Esophagus muscularis mucosa (tissue), 4 donors: ENCODE measurements around the gene MRC1. TPM values are rescaled to one million over a fixed set of nuclear protein-coding genes. Genes with fewer than 3 reads are reported as not detected.

Source experiments
- DNase-seq: peaks from one replicate; pipeline ENCODE4 v3.0.0-alpha.2; 2017; ENCODE audit errors: extremely low spot score
- H3K27ac ChIP-seq, 4 donors: fragments of 200-600 bp; sonication (generic); replicated peaks in 1 of 4; 1 replicate in 3 of 4; 2 replicates in 1 of 4; pipeline ENCODE4 v1.5.1; 2016 to 2019; ENCODE audit warnings: mild to moderate bottlenecking in 1 of 4
- H3K27me3 ChIP-seq, 4 donors: fragments of 200-600 bp; sonication (generic); one replicate each; pipeline versions ENCODE4 v1.5.1 to v1.6.0; 2016 to 2019
- H3K36me3 ChIP-seq, 4 donors: fragments of 200-600 bp; sonication (generic); one replicate each; pipeline ENCODE4 v1.5.1; 2016 to 2019
- H3K4me1 ChIP-seq, 4 donors: fragments of 200-600 bp; sonication (generic); one replicate each; pipeline ENCODE4 v1.5.1; 2016 to 2019
- H3K4me3 ChIP-seq, 4 donors: fragments of 200-600 bp; sonication (generic); 1 replicate in 2 of 4; 2 replicates in 2 of 4; pipeline ENCODE4 v1.5.1; 2016 to 2019; ENCODE audit warnings: mild to moderate bottlenecking in 4 of 4, moderate library complexity in 1 of 4
- H3K9me3 ChIP-seq, 4 donors: fragments of 200-600 bp; sonication (generic); 1 replicate in 3 of 4; 2 replicates in 1 of 4; pipeline ENCODE4 v1.5.1; 2016 to 2019
- CTCF ChIP-seq, 3 experiments: fragments of 200-600 bp in 2 of 3; fragments of 450-650 bp in 1 of 3; sonication (generic) in 2 of 3; IDR thresholded peaks; one replicate each; pipeline ENCODE4 v1.5.1; 2017 to 2019; ENCODE audit warnings: antibody characterized with exemption in 3 of 3, mild to moderate bottlenecking in 2 of 3, moderate library complexity in 1 of 3
- EP300 ChIP-seq: sonication (generic); formaldehyde crosslinking; IDR thresholded peaks from one replicate; pipeline ENCODE4 v1.6.1; 2017; ENCODE audit warnings: antibody characterized with exemption
- POLR2A ChIP-seq: fragments of 450-650 bp; IDR thresholded peaks from one replicate; pipeline ENCODE4 v1.6.1; 2017; ENCODE audit warnings: antibody characterized with exemption, moderate library complexity, mild to moderate bottlenecking, low read depth
- POLR2AphosphoS5 ChIP-seq, 2 donors: sonication (generic); formaldehyde crosslinking; IDR thresholded peaks; one replicate each; pipeline ENCODE4 v1.6.1; 2017; ENCODE audit warnings: antibody characterized with exemption in 2 of 2
- WGBS: methylation state at CpG from one replicate; pipeline ENCODE4 v1.1.5; 2018; 5-methylcytosine and 5-hydroxymethylcytosine counted together
- intact Hi-C: fragments of 100-400 bp; cut with DNase I; formaldehyde crosslinking; loops from one replicate; pipeline ENCODE4 v1.15.1; 2023
- total RNA-seq, 4 donors: library from RNA; depleted of rRNA; stranded (reverse); fragments of >200 nt; gene quantifications; one replicate each; pipeline versions ENCODE4 v1.1.0 to v1.2.1, GENCODE V29; 2016

Gene MRC1
- total RNA-seq, 4 donors from 2014 or later, result 21.9 to 69.6 (median 39.7) TPM

- intact Hi-C loops, result no loop called here
- 93% methylated on average over 17 of the region's 17 CpGs for WGBS
- H3K27me3 ChIP-seq, result no peaks in the 10 kb centered on the region
Observed at GRCh38 chr10:17795813-17796594, 13.1 kb upstream of the MRC1 start.

GRCh38 chr10:17801507-17801906, 7.6 kb upstream of the MRC1 start:
- peaks cover 0 to 5% (median 2%) of the 10 kb centered on the region in 4 donors for H3K9me3 ChIP-seq
- H3K27ac ChIP-seq, result no peak overlapping the region
- TF ChIP-seq POLR2AphosphoS5 (IDR thresholded peaks at IDR 0.05), result no peak
- TF ChIP-seq POLR2A, result no peak
- no peak for TF ChIP-seq EP300
- TF ChIP-seq CTCF (IDR thresholded peaks at IDR 0.05), result no peak
- no peaks in the 10 kb centered on the region for H3K27me3 ChIP-seq
- intact Hi-C loops, result no loop called here
- no peak overlapping the region for H3K4me3 ChIP-seq
- DNase-seq, result no peak
- no peaks in the 10 kb centered on the region for H3K4me1 ChIP-seq
- WGBS, result 94% methylated on average over 3 of the region's 3 CpGs
- H3K36me3 ChIP-seq, result no peaks in the 10 kb centered on the region

More at GRCh38 chr10:17795813-17796594, 13.1 kb upstream of the MRC1 start:
- TF ChIP-seq POLR2A, result no peak
- no peak for TF ChIP-seq CTCF (IDR thresholded peaks at IDR 0.05)
- TF ChIP-seq EP300, result no peak
- no peak for TF ChIP-seq POLR2AphosphoS5 (IDR thresholded peaks at IDR 0.05)
- H3K4me1 ChIP-seq, result no peaks in the 10 kb centered on the region
- no peak overlapping the region for H3K27ac ChIP-seq
- no peaks in the 10 kb centered on the region for H3K9me3 ChIP-seq
- H3K36me3 ChIP-seq, result no peaks in the 10 kb centered on the region
- no peak overlapping the region for H3K4me3 ChIP-seq
- DNase-seq, result no peak

GRCh38 chr10:17802350-17802749, 6.8 kb upstream of the MRC1 start:
- Histone ChIP-seq H3K27me3 (no peaks in the 10 kb centered on the region), H3K36me3 (no peaks in the 10 kb centered on the region), H3K27ac (no peak overlapping the region), H3K4me3 (no peak overlapping the region), H3K4me1 (no peaks in the 10 kb centered on the region), H3K9me3 (peaks cover 0 to 5% (median 2%) of the 10 kb centered on the region in 4 donors)
- 94% methylated on average over 11 of the region's 11 CpGs for WGBS
- DNase-seq, result no peak
- TF ChIP-seq EP300 (no peak), POLR2AphosphoS5 (IDR thresholded peaks at IDR 0.05) (no peak)
- intact Hi-C loops, result no loop called here

GRCh38 chr10:17802976-17803375, 6.2 kb upstream of the MRC1 start:
- Histone ChIP-seq H3K27ac (no peak overlapping the region), H3K4me3 (no peak overlapping the region), H3K36me3 (no peaks in the 10 kb centered on the region), H3K27me3 (no peaks in the 10 kb centered on the region), H3K4me1 (no peaks in the 10 kb centered on the region), H3K9me3 (peaks cover 0 to 5% (median 2%) of the 10 kb centered on the region in 4 donors)
- intact Hi-C loops, result no loop called here
- WGBS, result 4% methylated on average over 1 of the region's 1 CpG
- TF ChIP-seq EP300, result no peak
- no peak for TF ChIP-seq CTCF (IDR thresholded peaks at IDR 0.05)
- TF ChIP-seq POLR2A, result no peak
- no peak for TF ChIP-seq POLR2AphosphoS5 (IDR thresholded peaks at IDR 0.05)
- DNase-seq, result no peak

GRCh38 chr10:17805330-17805729, 3.8 kb upstream of the MRC1 start:
- H3K4me3 ChIP-seq, result no peak overlapping the region
- H3K36me3 ChIP-seq, result no peaks in the 10 kb centered on the region
- intact Hi-C loops, result no loop called here
- no peaks in the 10 kb centered on the region for H3K4me1 ChIP-seq
- peaks cover 0 to 5% (median 2%) of the 10 kb centered on the region in 4 donors for H3K9me3 ChIP-seq
- TF ChIP-seq POLR2A, result no peak
- no peak for TF ChIP-seq EP300
- no peak for TF ChIP-seq POLR2AphosphoS5 (IDR thresholded peaks at IDR 0.05)
- TF ChIP-seq CTCF (IDR thresholded peaks at IDR 0.05), result no peak
- no peak for DNase-seq
- H3K27ac ChIP-seq, result no peak overlapping the region
- H3K27me3 ChIP-seq, result no peaks in the 10 kb centered on the region
- 72% methylated on average over 3 of the region's 3 CpGs for WGBS
